ENCODE data around the gene MALL.
"Not testable (repeated sequence)": the region's sequence is repeated elsewhere in the genome, so short reads cannot be mapped to it uniquely, and the experiment has no call there.

Gene MALL

DNA sequence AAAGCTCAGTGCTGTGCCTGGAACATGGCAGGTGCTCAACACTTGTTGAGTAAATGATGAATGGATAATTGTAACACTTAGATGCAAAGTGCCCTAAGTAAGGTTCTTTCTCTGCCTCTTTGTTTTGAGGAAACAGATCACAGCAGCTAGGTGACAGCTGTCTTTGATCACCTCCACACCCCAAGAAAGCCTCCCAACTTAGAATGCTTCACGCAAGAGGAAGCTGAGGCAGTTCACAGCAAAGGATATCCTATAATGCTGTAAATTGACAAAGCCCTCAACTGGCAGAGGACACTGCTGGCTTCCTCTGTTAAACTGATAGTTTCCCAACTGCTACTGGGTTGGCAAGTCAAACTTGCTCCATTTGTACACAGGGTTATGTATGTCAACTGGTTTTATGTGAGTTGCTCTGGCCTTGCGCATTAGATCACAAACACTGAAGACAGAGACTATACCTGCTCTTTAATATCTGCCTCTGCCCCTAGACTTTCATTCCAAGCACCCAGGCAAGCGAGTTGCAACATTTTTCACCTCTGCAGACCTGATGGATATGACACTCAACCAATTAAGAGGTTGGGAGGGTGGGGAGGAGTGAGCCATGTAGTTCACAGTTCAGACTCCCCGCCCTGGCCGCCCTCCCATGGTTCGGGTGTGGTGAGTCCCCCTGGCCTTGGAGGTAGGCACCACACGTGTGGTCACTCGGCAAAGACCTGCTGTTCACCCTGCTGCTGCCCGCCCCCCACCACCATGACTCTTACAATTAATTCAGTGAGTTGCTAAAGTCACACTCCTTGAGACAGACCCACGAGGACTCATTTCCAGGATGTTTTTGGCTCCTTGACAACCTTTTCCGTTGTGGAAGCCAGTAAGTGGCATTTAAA lies 4.8 kb upstream of the MALL start:
- no peak for DNase-seq (ENCODE audit: low spot score)

DNA sequence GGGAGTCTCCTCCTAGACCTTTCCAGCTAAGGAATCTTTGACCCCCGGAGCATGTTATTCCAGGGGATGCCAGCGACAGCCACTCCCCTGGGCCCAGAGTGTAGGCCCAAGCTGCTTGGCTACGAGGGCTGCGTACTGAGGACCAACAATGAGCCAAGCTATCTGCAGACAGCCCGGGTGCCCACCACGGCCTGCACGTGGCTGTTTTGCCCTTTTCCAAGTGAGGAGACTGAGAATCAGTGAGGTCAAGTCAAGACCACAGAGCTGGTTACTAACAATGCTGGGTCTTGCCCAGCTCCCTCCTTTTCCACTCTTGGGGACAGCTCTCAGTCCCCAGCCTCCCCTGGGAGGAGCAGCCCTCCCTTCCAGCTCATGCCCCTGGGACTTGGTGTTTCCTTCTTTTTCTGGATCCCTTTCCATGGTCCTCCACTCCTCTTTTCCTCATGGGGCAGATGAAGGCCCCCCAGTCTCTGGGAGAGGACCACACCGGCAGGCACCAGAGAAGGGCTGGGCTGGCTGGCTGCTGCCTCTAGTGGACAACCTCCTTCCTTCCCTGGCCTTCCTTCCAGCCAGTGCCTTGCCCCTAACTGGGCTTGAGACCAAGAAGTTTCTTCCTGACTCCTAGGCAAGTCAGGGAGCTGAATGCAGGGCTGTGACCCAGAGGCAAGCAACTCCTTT lies 550 bp upstream of the MALL start:
- DNase-seq (ENCODE audit: low spot score): peak; percentile 75

GRCh38 chr2:110114831-110115255 lies 779 bp downstream of the MALL start:
- no peak for DNase-seq (ENCODE audit: low spot score)

GRCh38 chr2:110113961-110114591 lies 1.5 kb downstream of the MALL start:
- no peak for DNase-seq (ENCODE audit: low spot score)

- not testable (repeated sequence) for DNase-seq (ENCODE audit: low spot score)
Observed at GRCh38 chr2:110108291-110108690, 7.3 kb downstream of the MALL start.

DNA sequence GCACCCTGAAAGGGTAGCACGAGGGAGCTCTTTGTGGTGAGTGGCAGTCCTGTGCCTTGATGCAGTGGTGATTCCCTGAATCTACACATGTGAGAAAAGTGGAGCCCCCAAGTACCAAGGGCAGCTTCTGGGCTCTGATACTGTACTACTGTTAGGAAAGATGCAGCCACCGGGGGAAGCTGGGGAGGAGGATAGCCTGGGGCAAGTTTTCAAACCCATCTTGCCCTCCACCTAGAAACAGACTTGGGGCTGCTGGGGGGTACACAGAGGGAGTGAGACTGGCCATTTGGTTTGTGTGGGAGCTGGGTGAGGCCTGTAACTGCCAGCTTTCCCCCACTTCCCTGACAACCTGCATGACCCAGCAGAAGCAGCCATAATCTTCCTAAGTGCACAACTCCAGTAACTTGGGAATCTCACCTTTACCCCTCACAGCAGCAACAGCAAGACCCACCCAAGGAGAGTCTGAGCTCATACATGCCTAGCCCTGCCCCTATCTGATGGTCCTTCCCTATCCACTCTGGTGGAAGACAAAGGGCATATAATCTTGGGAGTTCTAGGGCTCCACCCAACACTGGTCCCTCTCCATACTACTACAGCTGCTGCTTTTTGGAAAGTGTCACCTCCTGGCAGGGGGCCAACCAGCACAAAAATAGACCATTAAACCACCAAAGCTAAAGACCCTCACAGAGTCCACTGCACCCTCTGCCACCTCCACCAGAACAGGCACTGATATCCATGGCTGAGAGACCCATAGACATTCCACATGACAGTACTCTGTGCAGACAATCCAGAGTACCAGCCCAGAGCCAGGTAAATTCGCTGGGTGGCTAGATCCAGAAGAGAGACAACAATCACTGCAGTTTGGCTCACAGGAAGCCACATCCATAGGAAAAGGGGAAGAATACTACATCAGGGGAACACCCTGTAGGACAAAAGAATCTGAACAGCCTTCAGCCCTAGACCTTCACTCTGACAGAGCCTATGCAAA lies 8.2 kb downstream of the MALL start:
- DNase-seq (ENCODE audit: low spot score): no peak

- no peak for DNase-seq (ENCODE audit: low spot score)
Observed at GRCh38 chr2:110106642-110107041, 9.0 kb downstream of the MALL start.

DNA sequence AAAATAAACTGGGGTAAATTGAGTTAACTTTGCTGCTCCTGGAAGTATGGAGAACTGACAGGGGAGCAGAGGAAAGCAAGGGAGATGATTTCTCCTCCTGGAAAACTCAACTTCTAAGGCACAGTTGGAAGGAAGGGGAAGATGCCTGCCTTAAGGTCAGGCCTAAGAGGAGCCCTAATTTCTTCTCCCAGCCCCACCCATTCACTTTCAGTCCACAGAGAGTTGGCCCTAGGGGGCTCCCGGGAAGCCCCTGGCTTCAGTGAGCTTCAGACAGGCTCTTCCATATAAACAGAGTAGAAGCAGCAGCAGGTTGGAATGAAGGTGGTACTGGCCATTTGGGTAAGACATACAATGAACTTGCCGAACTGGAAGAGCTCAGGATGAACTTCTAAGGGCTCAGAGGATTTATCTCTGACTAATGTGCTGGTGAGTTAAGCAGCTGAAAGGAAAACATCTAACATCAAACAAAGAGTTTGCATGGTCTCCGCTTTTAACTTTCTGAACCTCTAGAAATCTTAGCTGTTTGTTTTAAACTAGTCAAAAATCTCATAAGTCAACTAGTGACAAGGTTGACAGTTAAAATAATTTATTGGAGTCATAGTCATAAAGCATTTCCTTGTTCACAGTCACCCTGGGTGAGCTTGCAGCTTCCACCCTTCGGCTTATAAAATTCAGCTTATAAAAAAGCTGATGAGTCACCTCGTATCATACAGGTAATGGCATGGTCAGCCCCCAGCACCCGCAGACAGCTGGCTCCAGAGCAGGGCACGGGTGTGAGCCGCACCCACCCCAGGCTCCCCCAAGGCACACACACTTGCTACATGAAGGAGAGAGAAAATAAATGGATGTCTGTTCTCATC lies 9.8 kb downstream of the MALL start:
- no peak for DNase-seq (ENCODE audit: low spot score)

GRCh38 chr2:110105183-110105582 lies 10.4 kb downstream of the MALL start:
- no peak for DNase-seq (ENCODE audit: low spot score)

DNA sequence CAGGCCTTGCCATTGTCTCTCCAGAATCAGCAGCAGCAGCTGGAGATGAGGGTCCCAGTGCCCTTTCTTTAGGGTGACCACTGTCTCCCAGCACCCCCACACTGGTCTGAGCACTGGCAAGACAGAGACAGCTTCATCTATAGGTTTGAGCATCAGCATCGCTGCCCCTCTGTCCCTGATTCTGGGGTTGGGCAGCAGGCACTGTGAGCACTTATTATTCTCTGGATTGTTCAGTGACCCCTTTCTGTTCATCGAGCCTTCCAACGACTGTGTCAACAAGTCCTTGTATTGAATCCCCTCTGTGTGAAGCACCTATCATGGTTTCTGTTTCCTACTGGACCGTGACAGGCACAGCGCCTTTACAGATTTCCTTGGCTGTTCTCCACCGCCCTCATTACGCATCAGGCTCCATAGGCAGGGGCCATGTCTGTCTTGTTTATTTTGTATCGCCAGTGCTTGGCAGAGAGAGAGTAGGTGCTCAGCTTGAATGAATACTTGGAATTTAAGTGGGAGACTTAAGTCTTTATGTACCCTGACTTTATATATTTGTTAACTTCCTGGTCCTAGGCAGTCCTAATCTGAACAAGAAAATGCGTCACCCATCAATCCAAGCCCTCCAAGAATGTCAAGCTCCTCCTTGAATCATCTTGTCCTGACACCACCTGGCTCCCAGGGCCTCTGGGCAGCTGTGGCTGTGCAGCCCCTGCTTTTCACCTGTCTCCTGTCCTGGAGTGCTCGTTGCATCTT lies 11.4 kb downstream of the MALL start:
- DNase-seq (ENCODE audit: low spot score): no peak

DNA sequence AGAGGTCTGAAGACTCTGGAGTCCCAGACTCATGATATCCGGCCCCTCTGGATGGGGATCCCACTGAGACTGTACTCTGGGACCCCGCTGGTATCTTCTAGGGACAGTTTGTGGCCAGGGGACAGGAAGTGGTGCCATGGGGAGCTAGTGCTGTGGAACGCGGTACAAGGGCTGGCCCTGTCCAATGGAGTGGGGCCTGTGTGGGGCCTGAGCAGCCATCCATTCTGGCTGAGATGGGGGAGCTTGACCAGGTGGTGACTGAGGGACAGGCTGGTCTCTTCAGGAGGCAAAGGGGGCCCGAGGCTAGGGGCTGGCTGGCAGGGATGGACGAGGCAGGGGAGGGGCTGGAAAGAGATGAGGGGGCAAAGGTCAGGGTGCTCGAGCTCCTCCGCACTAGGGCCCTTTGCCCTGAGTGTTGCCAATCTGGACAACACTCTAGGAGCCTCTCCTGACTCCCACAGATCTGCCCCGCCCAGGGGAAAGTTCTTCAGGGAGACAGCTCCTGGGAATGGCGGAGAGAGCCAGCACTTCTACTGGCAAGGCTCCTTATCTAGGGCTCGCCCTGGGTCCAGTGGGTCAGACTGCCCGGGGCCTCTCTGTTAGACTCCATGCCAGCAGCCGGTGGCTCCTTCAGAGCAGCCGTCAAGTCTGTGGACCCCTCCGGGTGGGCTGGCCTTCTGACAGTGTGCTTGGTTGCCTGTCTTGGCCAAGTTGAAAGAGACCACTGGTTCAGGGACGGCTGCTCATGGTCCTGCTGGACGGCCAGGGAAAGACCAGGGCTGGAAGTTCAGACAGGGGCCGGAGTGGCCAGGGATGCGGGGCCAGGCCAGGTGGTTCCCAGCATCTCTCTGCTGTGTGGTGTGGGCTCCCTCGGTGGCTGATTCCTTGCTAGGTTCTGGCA lies 12.3 kb downstream of the MALL start:
- DNase-seq (ENCODE audit: low spot score): no peak

- no peak for DNase-seq (ENCODE audit: low spot score)
Observed at GRCh38 chr2:110101901-110102803, 13.5 kb downstream of the MALL start.

GRCh38 chr2:110101280-110101844 lies 14.3 kb downstream of the MALL start:
- DNase-seq (ENCODE audit: low spot score): peak; percentile 56

GRCh38 chr2:110100880-110101279 lies 14.7 kb downstream of the MALL start:
- not testable (repeated sequence) for DNase-seq (ENCODE audit: low spot score)

- no peak for DNase-seq (ENCODE audit: low spot score)
Observed at GRCh38 chr2:110100480-110100879, 15.1 kb downstream of the MALL start.

GRCh38 chr2:110099471-110100225 lies 16.0 kb downstream of the MALL start:
- DNase-seq (ENCODE audit: low spot score): no peak

DNA sequence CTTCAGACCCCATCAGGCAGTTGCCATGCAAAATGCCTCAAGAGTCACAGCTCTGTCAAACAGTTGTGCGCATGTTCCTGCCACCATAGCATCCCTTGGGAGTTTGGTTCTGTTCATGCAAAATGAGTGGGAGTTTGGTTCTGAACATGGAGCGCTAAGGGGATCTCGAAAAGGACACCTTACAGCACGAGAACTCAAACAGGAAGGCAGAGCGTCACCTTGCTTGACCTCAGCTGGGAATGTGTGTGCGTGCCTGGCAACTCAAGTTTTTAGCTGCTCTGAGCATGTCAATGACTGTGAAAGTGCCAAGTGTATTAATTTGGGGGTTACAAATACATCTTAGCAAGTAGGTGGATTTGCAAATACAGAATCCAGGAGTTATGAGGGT lies 16.6 kb downstream of the MALL start:
- no peak for DNase-seq (ENCODE audit: low spot score)

Data from iPS-NIHi11 (cell line).